ENCODE results near the gene ZBED3. TPM values are rescaled to one million over a fixed set of nuclear protein-coding genes. Genes with fewer than 3 reads are reported as not detected.
"Not testable (repeated sequence)": the region's sequence is repeated elsewhere in the genome, so short reads cannot be mapped to it uniquely, and the experiment has no call there.

Gene ZBED3
- total RNA-seq, 1 donor from 2014 or later, result 21.0 TPM

GRCh38 chr5:77128411-77129061 is 41.5 kb upstream of the ZBED3 start:
- H3K27ac Mint-ChIP-seq (ENCODE audit: unreplicated experiment), result no peak overlapping the region
- peaks cover 18% of the 10 kb centered on the region for H3K36me3 Mint-ChIP-seq (ENCODE audit: unreplicated experiment)
- no peak for TF ChIP-seq CTCF (IDR thresholded peaks at IDR 0.05)
- no peak overlapping the region for H3K4me3 Mint-ChIP-seq (ENCODE audit: unreplicated experiment)
- no peak for DNase-seq (ENCODE audit: extremely low spot score, unreplicated experiment)
- no peaks in the 10 kb centered on the region for H3K27me3 Mint-ChIP-seq (ENCODE audit: unreplicated experiment)
- peaks cover 16% of the 10 kb centered on the region for H3K4me1 Mint-ChIP-seq (ENCODE audit: unreplicated experiment)
- peaks cover 12% of the 10 kb centered on the region for H3K9me3 Mint-ChIP-seq (ENCODE audit: unreplicated experiment)

GRCh38 chr5:77123057-77123456 is 36.0 kb upstream of the ZBED3 start:
- no peaks in the 10 kb centered on the region for H3K27me3 Mint-ChIP-seq (ENCODE audit: unreplicated experiment)
- peaks cover 12% of the 10 kb centered on the region for H3K9me3 Mint-ChIP-seq (ENCODE audit: unreplicated experiment)
- H3K4me3 Mint-ChIP-seq (ENCODE audit: unreplicated experiment), result no peak overlapping the region
- H3K4me1 Mint-ChIP-seq (ENCODE audit: unreplicated experiment), result peaks cover 2% of the 10 kb centered on the region
- H3K27ac Mint-ChIP-seq (ENCODE audit: unreplicated experiment), result no peak overlapping the region
- TF ChIP-seq CTCF (IDR thresholded peaks at IDR 0.05), result no peak
- no peak for DNase-seq (ENCODE audit: extremely low spot score, unreplicated experiment)
- H3K36me3 Mint-ChIP-seq (ENCODE audit: unreplicated experiment), result peaks cover 35% of the 10 kb centered on the region

- H3K4me3 Mint-ChIP-seq (ENCODE audit: unreplicated experiment), result no peak overlapping the region
- H3K27ac Mint-ChIP-seq (ENCODE audit: unreplicated experiment), result no peak overlapping the region
- DNase-seq (ENCODE audit: extremely low spot score, unreplicated experiment), result no peak
- peaks cover 12% of the 10 kb centered on the region for H3K9me3 Mint-ChIP-seq (ENCODE audit: unreplicated experiment)
- H3K27me3 Mint-ChIP-seq (ENCODE audit: unreplicated experiment), result no peaks in the 10 kb centered on the region
- peaks cover 2% of the 10 kb centered on the region for H3K4me1 Mint-ChIP-seq (ENCODE audit: unreplicated experiment)
- TF ChIP-seq CTCF (IDR thresholded peaks at IDR 0.05), result no peak
- peaks cover 35% of the 10 kb centered on the region for H3K36me3 Mint-ChIP-seq (ENCODE audit: unreplicated experiment)
Observed at GRCh38 chr5:77120706-77121105, 33.6 kb upstream of the ZBED3 start.

- H3K36me3 Mint-ChIP-seq (ENCODE audit: unreplicated experiment), result peaks cover 31% of the 10 kb centered on the region
- H3K27ac Mint-ChIP-seq (ENCODE audit: unreplicated experiment), result no peak overlapping the region
- H3K4me3 Mint-ChIP-seq (ENCODE audit: unreplicated experiment), result no peak overlapping the region
- H3K27me3 Mint-ChIP-seq (ENCODE audit: unreplicated experiment), result no peaks in the 10 kb centered on the region
- H3K9me3 Mint-ChIP-seq (ENCODE audit: unreplicated experiment), result peaks cover 8% of the 10 kb centered on the region
- no peak for DNase-seq (ENCODE audit: extremely low spot score, unreplicated experiment)
- TF ChIP-seq CTCF (IDR thresholded peaks at IDR 0.05), result no peak
- peaks cover 2% of the 10 kb centered on the region for H3K4me1 Mint-ChIP-seq (ENCODE audit: unreplicated experiment)
Observed at GRCh38 chr5:77120086-77120485, 33.0 kb upstream of the ZBED3 start.

GRCh38 chr5:77117161-77117560 is 30.1 kb upstream of the ZBED3 start:
- H3K27me3 Mint-ChIP-seq (ENCODE audit: unreplicated experiment), result no peaks in the 10 kb centered on the region
- peaks cover 11% of the 10 kb centered on the region for H3K9me3 Mint-ChIP-seq (ENCODE audit: unreplicated experiment)
- H3K36me3 Mint-ChIP-seq (ENCODE audit: unreplicated experiment), result peaks cover 22% of the 10 kb centered on the region
- no peak for DNase-seq (ENCODE audit: extremely low spot score, unreplicated experiment)
- H3K4me3 Mint-ChIP-seq (ENCODE audit: unreplicated experiment), result no peak overlapping the region
- H3K4me1 Mint-ChIP-seq (ENCODE audit: unreplicated experiment), result no peaks in the 10 kb centered on the region
- H3K27ac Mint-ChIP-seq (ENCODE audit: unreplicated experiment), result no peak overlapping the region
- TF ChIP-seq CTCF (IDR thresholded peaks at IDR 0.05), result no peak

- DNase-seq (ENCODE audit: extremely low spot score, unreplicated experiment); H3K27ac Mint-ChIP-seq (ENCODE audit: unreplicated experiment); H3K27me3 Mint-ChIP-seq (ENCODE audit: unreplicated experiment); H3K4me1 Mint-ChIP-seq (ENCODE audit: unreplicated experiment); H3K4me3 Mint-ChIP-seq (ENCODE audit: unreplicated experiment): not testable (repeated sequence)
- Mint-ChIP-seq H3K36me3 (ENCODE audit: unreplicated experiment) (peaks cover 25% of the 10 kb centered on the region), H3K9me3 (ENCODE audit: unreplicated experiment) (peaks cover 11% of the 10 kb centered on the region)
Observed at GRCh38 chr5:77107035-77107434, 19.9 kb upstream of the ZBED3 start.

All from osteocyte (in vitro differentiated cells).